T-helper 1 cell (primary cell): ENCODE measurements around the gene BDKRB1.

Source experiments
- DNase-seq, 5 donors: peaks; one replicate each; pipeline ENCODE4 v3.0.0-alpha.2; 2012 to 2020
- total RNA-seq, 4 donors: gene quantifications; one replicate each; lab custom pipeline; 2026; lab: John Stamatoyannopoulos, UW

The BDKRB1 gene
- 0 reads per million in 4 donors for total RNA-seq

DNA sequence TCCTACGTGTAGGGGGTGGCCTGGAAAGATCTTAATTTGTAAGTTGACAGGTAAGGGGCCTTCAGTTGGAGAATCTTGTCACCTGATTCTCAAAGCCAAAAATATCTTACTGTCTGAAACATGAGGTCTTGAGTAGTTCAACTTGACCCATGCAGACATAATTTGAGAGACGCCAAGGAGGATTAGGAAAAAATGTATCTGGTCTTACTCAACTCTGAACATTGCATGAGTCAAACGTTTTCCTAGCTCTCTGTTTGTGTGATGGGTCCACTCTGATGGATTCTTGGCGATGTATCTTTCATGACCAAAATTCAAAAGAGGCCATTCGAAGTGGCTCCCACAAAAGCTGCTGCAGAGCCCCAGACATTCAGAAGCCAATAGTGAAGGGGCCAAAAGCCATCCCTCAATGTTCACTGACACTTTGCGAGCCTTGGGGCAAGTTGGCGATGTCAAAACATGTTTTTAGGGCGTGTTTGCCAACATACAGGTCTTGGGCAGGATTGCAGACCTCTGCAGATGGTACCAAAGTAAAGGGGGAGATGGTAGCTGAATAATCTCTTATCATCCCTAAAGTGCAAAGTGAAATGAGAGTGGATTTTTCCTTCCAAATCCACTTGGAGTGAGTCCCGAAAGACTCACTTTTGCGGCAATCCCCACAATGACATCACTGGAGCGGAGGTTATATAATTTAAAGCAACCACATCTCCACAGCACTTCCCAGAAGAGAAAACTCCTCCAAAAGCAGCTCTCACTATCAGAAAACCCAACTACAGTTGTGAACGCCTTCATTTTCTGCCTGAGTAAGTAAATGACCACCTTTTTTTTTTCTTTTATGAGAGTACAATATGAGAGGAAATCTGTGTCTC lies at the start of gene BDKRB1:
BDKRB1 (plus strand) TSS at position 710 of the 866 bp plus-strand sequence. CDS start 7,473 bp downstream, outside the sequence.
- DNase-seq, result no peak

DNA sequence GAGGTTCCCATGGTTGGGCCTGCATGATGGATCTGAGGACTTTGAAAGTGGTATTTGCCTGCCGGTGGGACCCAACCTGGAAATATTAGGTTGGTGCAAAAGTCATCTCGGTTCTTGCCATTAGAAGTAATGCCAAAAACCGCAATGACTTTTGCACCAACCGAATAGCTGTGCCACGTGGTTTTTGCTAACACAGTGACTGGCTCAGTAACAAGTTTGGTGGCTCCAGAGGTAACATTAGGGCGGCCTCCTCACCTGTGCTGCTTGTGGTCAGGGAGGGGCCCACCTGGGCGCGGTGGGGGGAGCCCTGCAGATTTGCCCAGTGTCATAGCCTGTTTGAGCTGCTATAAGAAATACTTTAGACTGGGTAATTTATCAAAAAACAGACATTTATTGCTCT lies 49.5 kb upstream of the BDKRB1 start:
- DNase-seq, result no peak

GRCh38 chr14:96207686-96208085 lies 48.3 kb upstream of the BDKRB1 start:
- DNase-seq, result no peak

GRCh38 chr14:96208739-96209138 lies 47.3 kb upstream of the BDKRB1 start:
- no peak for DNase-seq

GRCh38 chr14:96212140-96212539 lies 43.9 kb upstream of the BDKRB1 start:
- no peak for DNase-seq

DNA sequence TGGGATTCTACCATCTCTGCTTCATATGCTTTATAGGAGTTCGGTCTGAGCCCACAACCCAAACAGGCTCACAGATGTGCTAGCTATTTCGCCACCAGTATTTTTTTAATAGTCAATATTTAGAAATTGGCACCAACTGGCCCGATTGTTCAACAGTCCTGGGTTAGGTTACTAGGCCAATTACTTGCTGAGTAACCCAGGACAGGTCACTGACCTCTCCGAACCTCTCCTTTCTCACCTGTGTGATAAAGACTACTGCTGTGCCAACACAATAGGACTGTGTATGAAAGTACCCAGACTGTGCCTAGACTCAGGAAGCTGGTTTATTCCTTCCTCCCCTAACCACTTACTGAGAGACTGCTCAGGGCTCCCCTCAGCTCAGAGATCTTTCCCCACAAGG lies 43.1 kb upstream of the BDKRB1 start:
- no peak for DNase-seq

DNA sequence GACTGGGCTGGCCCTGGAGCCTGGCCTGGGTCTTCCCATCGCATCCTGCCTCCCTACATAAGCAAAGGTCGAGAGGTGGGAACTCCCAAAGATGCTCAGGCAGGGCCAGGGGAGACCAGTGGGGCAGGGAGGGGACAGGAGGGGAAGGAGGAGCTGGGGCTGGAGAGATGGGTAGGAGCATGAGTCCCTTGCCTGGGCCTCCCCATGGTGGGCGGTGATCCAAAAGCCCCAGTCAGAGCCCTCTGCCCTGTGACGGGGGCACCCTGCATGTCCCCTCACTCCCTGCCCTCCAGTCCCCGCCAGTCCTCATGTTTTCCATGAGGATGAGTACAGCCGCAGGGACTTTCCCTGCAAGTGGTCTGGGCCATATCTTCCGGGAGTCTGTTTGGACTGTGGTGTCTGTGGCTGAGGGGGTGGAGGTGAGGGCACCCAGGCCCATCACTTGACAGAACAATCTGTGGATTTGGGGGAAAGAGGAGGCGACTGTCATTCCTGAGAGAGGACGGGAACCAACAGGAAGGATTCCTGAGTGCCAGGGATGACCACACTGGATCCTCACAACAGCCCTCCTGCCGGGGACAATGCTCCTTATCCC lies 42.0 kb upstream of the BDKRB1 start:
- no peak for DNase-seq

GRCh38 chr14:96214793-96215192 lies 41.2 kb upstream of the BDKRB1 start:
- DNase-seq, result no peak

- DNase-seq, result no peak
Measured at GRCh38 chr14:96215452-96216244, 40.4 kb upstream of the BDKRB1 start.

GRCh38 chr14:96216627-96217026 lies 39.4 kb upstream of the BDKRB1 start:
- DNase-seq, result no peak

GRCh38 chr14:96217376-96217913 lies 38.6 kb upstream of the BDKRB1 start:
- no peak for DNase-seq

DNA sequence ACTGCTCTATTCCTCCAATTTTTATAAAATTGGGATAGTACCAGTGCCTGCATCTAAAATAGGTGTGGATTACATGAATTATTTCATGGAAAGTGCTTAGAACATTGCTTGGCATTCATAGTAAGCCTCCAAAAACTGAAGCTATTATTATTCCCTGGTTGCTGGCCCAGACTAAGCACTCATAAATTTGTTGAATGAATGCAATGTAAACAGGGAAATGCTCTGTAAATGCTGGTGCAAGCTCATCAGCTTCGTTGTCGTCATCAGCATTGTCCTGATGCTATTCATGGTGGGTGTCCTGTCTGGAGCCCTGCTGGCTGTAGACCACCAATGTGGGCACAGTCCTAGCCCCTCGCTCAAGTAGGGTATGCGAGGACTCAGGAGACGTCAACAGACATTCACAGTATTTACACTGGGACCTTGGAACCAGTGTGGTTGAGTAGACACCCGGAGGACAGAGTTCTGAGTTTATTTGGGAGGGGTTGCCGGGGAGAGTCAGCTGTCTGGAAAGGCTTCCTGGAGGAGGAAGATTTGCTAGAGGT lies 34.8 kb upstream of the BDKRB1 start:
- DNase-seq, result no peak

- DNase-seq, result no peak
Measured at GRCh38 chr14:96221841-96222240, 34.2 kb upstream of the BDKRB1 start.

DNA sequence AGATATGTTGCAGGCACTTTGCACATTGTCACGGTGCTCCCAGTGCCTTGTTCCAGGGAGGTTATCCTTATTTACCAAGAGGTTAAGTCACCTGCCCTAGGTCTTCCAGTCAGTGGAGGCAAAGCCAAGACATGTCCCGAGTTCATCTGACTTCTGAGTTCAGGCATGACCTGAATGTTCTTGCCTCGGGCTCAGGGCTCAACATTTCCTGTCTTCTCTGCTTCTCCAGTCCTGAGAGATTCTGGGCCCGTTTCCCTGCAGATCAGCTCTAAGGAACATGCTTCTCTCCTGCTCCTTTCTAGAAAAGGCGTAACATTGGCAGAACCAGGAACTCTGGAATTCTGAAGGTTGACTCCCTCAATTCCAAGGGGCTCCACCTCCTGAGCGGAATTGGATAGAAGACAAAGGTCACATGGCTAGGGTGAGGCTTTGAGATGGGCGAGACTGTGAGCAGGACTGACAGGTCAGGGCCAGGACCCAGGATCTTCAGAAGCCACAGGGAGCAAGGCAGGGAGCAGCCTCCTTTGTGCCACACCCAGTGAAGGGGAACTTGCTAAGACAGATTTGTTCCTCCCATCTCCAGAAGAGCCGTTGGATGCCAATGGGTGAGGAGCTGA lies 31.4 kb upstream of the BDKRB1 start:
- no peak for DNase-seq

GRCh38 chr14:96225213-96225612 lies 30.8 kb upstream of the BDKRB1 start:
- no peak for DNase-seq

- no peak for DNase-seq
Measured at GRCh38 chr14:96225745-96226151, 30.3 kb upstream of the BDKRB1 start.

DNA sequence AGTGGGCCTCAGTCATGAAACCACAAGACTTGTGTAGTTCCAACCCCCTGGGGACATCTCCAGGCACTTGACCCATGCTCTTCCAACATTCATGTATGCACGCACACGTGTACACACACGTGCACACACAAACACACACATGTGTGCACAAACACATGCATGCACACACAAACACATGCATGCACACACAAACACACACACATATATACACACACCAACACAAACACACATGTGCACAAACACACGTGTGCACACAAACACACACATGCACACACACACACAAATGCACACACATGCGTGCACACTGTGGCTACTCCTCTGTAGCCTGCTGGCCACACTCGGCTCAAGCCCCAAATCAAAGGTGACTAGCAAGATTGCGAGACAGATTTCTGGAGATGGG lies 28.6 kb upstream of the BDKRB1 start:
- no peak for DNase-seq

GRCh38 chr14:96229315-96229714 lies 26.7 kb upstream of the BDKRB1 start:
- no peak for DNase-seq

DNA sequence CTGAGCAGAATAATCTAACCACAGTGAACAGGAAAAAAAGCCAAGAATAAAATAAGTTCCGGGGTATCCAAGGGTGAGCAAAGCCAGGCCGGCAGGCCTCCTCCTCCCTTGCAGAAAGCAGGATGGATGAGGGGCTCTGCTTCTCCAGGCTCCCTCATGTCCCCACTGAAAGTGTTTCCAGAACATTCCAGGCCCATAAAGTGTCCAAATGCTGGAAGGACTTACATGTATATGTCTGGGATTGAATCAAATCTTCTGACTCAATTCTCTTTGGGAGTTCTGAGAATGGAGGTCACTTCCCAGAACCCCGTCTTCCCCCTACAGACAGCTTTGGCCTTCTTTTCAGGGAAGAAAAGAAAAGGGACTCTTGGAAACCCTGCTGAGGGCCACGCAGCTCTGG lies 25.0 kb upstream of the BDKRB1 start:
- no peak for DNase-seq

GRCh38 chr14:96231526-96232130 lies 24.4 kb upstream of the BDKRB1 start:
- no peak for DNase-seq

DNA sequence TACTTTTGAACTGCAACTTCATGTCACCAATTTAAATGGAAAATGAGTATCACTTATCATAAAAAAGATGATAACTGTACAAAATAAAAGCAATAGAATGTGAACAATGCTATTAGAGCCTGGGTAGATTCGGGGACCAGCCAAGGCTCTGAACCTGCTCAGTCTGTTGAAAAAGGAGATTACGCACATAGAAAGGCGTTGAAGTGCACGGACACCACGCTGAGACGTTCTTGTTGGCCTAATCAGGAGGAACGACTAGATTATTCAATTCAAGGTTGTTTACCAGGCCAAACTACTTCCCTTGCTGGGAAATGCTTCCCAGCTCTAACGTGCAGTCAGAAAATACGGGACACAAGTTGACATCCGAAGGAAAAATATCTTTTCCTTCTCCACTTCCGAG lies 23.5 kb upstream of the BDKRB1 start:
- DNase-seq, result no peak

- no peak for DNase-seq
Measured at GRCh38 chr14:96233661-96234060, 22.3 kb upstream of the BDKRB1 start.
